ENCODE results near the gene ABI2. TPM values are rescaled to one million over a fixed set of nuclear protein-coding genes. Genes with fewer than 3 reads are reported as not detected.

Gene ABI2
- total and polyA plus RNA-seq, 4 donors, result 5.4 to 10.5 (median 7.6) TPM

DNA sequence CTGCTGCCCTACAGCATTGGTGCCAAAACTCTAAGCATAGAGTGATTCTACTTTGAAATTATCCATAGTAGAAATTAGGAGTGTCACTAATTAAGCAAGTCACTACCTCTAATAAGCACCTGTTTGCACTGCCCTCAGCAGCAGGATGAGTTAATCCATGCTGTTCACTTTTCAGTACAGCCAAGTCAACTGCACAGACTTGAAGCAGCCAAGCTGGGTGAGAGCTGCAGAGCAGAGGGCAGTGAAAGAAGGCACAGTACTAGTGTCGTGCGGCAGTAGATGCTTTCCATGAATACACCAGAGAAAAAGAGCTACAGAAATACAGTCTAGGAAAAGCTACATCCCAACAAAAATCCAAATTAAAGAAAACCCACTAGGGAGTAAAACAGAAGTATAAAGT lies 108.3 kb downstream of the ABI2 start:
- no peak for DNase-seq (ENCODE audit: low spot score)
- TF ChIP-seq RXRA (IDR thresholded peaks at IDR 0.05) (no peak), JUND (IDR thresholded peaks at IDR 0.05) (no peak)
- TF ChIP-seq, protein P1, sequence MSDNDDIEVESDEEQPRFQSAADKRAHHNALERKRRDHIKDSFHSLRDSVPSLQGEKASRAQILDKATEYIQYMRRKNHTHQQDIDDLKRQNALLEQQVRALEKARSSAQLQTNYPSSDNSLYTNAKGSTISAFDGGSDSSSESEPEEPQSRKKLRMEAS (IDR thresholded peaks at IDR 0.05), result no peak
- 70% methylated on average over 2 of the region's 2 CpGs for WGBS
- Histone ChIP-seq H3K9ac (ENCODE audit: low read depth in 1 of 2, low read length in 2 of 2) (no peak overlapping the region), H3K36me3 (ENCODE audit: control insufficient read depth in 4 of 4, insufficient read depth in 3 of 4, low read depth in 1 of 4, low read length in 3 of 4) (peaks cover 2 to 39% (median 27%) of the 10 kb centered on the region in 4 donors), H3K27me3 (ENCODE audit: control insufficient read depth in 4 of 4, insufficient read depth in 4 of 4, low read length in 3 of 4) (no peaks in the 10 kb centered on the region), H3K4me1 (ENCODE audit: control insufficient read depth in 4 of 4, insufficient read depth in 4 of 4, low read length in 3 of 4) (peaks cover 0 to 41% (median 30%) of the 10 kb centered on the region in 4 donors), H3K27ac (ENCODE audit: low read depth in 1 of 2, low read length in 2 of 2) (no peak overlapping the region), H3K4me3 (ENCODE audit: low read depth in 1 of 3, low read length in 3 of 3) (no peak overlapping the region), H3K9me3 (ENCODE audit: control insufficient read depth in 4 of 4, low read length in 3 of 4) (no peaks in the 10 kb centered on the region)

DNA sequence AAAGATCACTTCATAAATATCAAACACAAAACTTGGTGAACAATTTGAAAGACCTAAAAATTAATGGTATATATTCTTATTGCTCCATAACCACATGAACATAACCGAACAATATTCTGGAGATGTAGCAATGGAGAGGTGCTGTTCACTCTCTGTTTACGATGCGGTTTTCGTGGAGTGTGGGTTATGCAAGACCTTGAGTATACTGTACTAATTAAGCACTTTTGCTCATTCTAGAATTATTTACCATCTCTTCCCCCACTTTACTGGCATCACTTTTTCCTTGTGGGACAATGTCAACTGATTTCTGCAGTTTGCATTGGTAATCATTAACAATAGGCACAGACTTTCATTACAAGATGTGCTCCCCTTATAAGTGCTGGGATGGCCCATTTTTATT lies 109.3 kb downstream of the ABI2 start:
- no peaks in the 10 kb centered on the region for H3K27me3 ChIP-seq (ENCODE audit: control insufficient read depth in 4 of 4, insufficient read depth in 4 of 4, low read length in 3 of 4)
- TF ChIP-seq, protein P2, sequence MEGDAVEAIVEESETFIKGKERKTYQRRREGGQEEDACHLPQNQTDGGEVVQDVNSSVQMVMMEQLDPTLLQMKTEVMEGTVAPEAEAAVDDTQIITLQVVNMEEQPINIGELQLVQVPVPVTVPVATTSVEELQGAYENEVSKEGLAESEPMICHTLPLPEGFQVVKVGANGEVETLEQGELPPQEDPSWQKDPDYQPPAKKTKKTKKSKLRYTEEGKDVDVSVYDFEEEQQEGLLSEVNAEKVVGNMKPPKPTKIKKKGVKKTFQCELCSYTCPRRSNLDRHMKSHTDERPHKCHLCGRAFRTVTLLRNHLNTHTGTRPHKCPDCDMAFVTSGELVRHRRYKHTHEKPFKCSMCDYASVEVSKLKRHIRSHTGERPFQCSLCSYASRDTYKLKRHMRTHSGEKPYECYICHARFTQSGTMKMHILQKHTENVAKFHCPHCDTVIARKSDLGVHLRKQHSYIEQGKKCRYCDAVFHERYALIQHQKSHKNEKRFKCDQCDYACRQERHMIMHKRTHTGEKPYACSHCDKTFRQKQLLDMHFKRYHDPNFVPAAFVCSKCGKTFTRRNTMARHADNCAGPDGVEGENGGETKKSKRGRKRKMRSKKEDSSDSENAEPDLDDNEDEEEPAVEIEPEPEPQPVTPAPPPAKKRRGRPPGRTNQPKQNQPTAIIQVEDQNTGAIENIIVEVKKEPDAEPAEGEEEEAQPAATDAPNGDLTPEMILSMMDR (IDR thresholded peaks at IDR 0.05; ENCODE audit: low read depth, low read length, missing input control), result no peak
- TF ChIP-seq RXRA (IDR thresholded peaks at IDR 0.05) (peak in 1 of 2 donors; percentile 43), FOXA2 (IDR thresholded peaks at IDR 0.05) (peak; percentile 42)
- H3K9me3 ChIP-seq (ENCODE audit: control insufficient read depth in 4 of 4, low read length in 3 of 4), result no peaks in the 10 kb centered on the region
- 46% methylated on average over 4 of the region's 4 CpGs for WGBS
- peaks cover 2 to 49% (median 35%) of the 10 kb centered on the region in 4 donors for H3K36me3 ChIP-seq (ENCODE audit: control insufficient read depth in 4 of 4, insufficient read depth in 3 of 4, low read depth in 1 of 4, low read length in 3 of 4)
- no peak overlapping the region for H3K9ac ChIP-seq (ENCODE audit: low read depth in 1 of 2, low read length in 2 of 2)
- no peak overlapping the region for H3K27ac ChIP-seq (ENCODE audit: low read depth in 1 of 2, low read length in 2 of 2)
- H3K4me1 ChIP-seq (ENCODE audit: control insufficient read depth in 4 of 4, insufficient read depth in 4 of 4, low read length in 3 of 4), result peaks cover 2 to 51% (median 36%) of the 10 kb centered on the region in 4 donors
- DNase-seq (ENCODE audit: low spot score), result no peak
- no peak overlapping the region for H3K4me3 ChIP-seq (ENCODE audit: low read depth in 1 of 3, low read length in 3 of 3)

DNA sequence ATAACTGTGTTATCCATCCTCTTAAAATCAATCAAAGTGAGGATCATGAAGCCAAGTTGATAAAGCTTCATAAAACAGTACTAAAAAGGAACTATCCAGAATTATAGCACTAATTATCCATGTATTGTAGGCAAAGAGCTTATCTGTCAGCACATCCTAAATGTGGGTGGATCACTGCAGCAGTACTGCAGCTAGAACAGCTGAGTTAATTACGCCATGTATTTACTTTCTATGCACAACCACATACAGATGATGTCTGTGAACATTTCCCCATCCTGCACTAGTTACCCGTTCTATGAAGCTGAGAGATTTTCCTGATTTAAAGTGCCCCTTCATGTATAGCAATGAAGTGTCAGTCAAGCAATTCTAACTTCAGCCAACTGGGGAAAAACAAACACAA lies 110.3 kb downstream of the ABI2 start:
- DNase-seq (ENCODE audit: low spot score), result no peak
- TF ChIP-seq RXRA (IDR thresholded peaks at IDR 0.05) (no peak), FOXA2 (IDR thresholded peaks at IDR 0.05) (no peak), NR2F2 (IDR thresholded peaks at IDR 0.05) (no peak), HNF4A (conservative IDR thresholded peaks at IDR 0.05) (no peak), YY1 (IDR thresholded peaks at IDR 0.05) (no peak), JUND (IDR thresholded peaks at IDR 0.05) (no peak), RAD21 (IDR thresholded peaks at IDR 0.05) (no peak), GABPA (IDR thresholded peaks at IDR 0.05 in 1 of 2, conservative IDR thresholded peaks at IDR 0.05 in 1 of 2) (no peak), TAF1 (conservative IDR thresholded peaks at IDR 0.05) (no peak), FOXA1 (IDR thresholded peaks at IDR 0.05) (no peak), EGR1 (IDR thresholded peaks at IDR 0.05; ENCODE audit: low read depth in 2 of 2) (no peak), SP1 (IDR thresholded peaks at IDR 0.05) (no peak), HNF4G (IDR thresholded peaks at IDR 0.05) (no peak)
- TF ChIP-seq, protein P3, sequence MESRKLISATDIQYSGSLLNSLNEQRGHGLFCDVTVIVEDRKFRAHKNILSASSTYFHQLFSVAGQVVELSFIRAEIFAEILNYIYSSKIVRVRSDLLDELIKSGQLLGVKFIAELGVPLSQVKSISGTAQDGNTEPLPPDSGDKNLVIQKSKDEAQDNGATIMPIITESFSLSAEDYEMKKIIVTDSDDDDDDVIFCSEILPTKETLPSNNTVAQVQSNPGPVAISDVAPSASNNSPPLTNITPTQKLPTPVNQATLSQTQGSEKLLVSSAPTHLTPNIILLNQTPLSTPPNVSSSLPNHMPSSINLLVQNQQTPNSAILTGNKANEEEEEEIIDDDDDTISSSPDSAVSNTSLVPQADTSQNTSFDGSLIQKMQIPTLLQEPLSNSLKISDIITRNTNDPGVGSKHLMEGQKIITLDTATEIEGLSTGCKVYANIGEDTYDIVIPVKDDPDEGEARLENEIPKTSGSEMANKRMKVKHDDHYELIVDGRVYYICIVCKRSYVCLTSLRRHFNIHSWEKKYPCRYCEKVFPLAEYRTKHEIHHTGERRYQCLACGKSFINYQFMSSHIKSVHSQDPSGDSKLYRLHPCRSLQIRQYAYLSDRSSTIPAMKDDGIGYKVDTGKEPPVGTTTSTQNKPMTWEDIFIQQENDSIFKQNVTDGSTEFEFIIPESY (IDR thresholded peaks at IDR 0.05), result no peak
- TF ChIP-seq, protein P2 (IDR thresholded peaks at IDR 0.05; ENCODE audit: low read depth, low read length, missing input control), result no peak
- TF ChIP-seq, protein P4, sequence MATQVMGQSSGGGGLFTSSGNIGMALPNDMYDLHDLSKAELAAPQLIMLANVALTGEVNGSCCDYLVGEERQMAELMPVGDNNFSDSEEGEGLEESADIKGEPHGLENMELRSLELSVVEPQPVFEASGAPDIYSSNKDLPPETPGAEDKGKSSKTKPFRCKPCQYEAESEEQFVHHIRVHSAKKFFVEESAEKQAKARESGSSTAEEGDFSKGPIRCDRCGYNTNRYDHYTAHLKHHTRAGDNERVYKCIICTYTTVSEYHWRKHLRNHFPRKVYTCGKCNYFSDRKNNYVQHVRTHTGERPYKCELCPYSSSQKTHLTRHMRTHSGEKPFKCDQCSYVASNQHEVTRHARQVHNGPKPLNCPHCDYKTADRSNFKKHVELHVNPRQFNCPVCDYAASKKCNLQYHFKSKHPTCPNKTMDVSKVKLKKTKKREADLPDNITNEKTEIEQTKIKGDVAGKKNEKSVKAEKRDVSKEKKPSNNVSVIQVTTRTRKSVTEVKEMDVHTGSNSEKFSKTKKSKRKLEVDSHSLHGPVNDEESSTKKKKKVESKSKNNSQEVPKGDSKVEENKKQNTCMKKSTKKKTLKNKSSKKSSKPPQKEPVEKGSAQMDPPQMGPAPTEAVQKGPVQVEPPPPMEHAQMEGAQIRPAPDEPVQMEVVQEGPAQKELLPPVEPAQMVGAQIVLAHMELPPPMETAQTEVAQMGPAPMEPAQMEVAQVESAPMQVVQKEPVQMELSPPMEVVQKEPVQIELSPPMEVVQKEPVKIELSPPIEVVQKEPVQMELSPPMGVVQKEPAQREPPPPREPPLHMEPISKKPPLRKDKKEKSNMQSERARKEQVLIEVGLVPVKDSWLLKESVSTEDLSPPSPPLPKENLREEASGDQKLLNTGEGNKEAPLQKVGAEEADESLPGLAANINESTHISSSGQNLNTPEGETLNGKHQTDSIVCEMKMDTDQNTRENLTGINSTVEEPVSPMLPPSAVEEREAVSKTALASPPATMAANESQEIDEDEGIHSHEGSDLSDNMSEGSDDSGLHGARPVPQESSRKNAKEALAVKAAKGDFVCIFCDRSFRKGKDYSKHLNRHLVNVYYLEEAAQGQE (IDR thresholded peaks at IDR 0.05), result no peak
- TF ChIP-seq, protein P1 (IDR thresholded peaks at IDR 0.05), result no peak
- TF ChIP-seq, protein P5, sequence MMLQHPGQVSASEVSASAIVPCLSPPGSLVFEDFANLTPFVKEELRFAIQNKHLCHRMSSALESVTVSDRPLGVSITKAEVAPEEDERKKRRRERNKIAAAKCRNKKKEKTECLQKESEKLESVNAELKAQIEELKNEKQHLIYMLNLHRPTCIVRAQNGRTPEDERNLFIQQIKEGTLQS (IDR thresholded peaks at IDR 0.05), result no peak
- Histone ChIP-seq H3K4me1 (ENCODE audit: control insufficient read depth in 4 of 4, insufficient read depth in 4 of 4, low read length in 3 of 4) (peaks cover 3 to 55% (median 41%) of the 10 kb centered on the region in 4 donors), H3K27ac (ENCODE audit: low read depth in 1 of 2, low read length in 2 of 2) (no peak overlapping the region), H3K36me3 (ENCODE audit: control insufficient read depth in 4 of 4, insufficient read depth in 3 of 4, low read depth in 1 of 4, low read length in 3 of 4) (peaks cover 2 to 54% (median 37%) of the 10 kb centered on the region in 4 donors), H3K4me3 (ENCODE audit: low read depth in 1 of 3, low read length in 3 of 3) (no peak overlapping the region), H3K9ac (ENCODE audit: low read depth in 1 of 2, low read length in 2 of 2) (no peak overlapping the region), H3K27me3 (ENCODE audit: control insufficient read depth in 4 of 4, insufficient read depth in 4 of 4, low read length in 3 of 4) (no peaks in the 10 kb centered on the region), H3K9me3 (ENCODE audit: control insufficient read depth in 4 of 4, low read length in 3 of 4) (no peaks in the 10 kb centered on the region)
- WGBS, result 55% methylated on average over 2 of the region's 2 CpGs

All from liver (tissue), 9 donors.